Naive B cell (primary cell): Measurements from ENCODE around the gene PIK3R3. TPM values are rescaled to one million over a fixed set of nuclear protein-coding genes. Genes with fewer than 3 reads are reported as not detected.
"Not testable (repeated sequence)": the region's sequence is repeated elsewhere in the genome, so short reads cannot be mapped to it uniquely, and the experiment has no call there.

Experiments
- ATAC-seq, 2 donors: fragments of 150-1000 bp; cut with Tn5 transposase; 2 replicates each; pipeline ENCODE4 v1.10.0; 2021; ENCODE audit warnings: low read depth in 2 of 2, mild to moderate bottlenecking in 2 of 2, moderate library complexity in 2 of 2
- DNase-seq: peaks from one replicate; pipeline ENCODE4 v3.0.0; 2022
- H3K27ac Mint-ChIP-seq, 6 donors: one replicate each; pipeline ENCODE4 v1.8.0; 2020 to 2022; ENCODE audit warnings: mild to moderate bottlenecking in 6 of 6, mixed read lengths in 6 of 6, moderate library complexity in 5 of 6, inconsistent platforms in 2 of 6
- H3K27me3 Mint-ChIP-seq, 3 donors: one replicate each; pipeline ENCODE4 v1.8.0; 2021 to 2022; ENCODE audit warnings: mixed read lengths in 3 of 3, mild to moderate bottlenecking in 1 of 3
- H3K36me3 Mint-ChIP-seq, 2 donors: one replicate each; pipeline ENCODE4 v1.8.0; 2020 to 2022; ENCODE audit warnings: mixed read lengths in 2 of 2, inconsistent platforms in 1 of 2, mild to moderate bottlenecking in 1 of 2
- H3K4me1 Mint-ChIP-seq, 3 donors: one replicate each; pipeline ENCODE4 v1.8.0; 2020 to 2022; ENCODE audit warnings: mixed read lengths in 3 of 3, inconsistent platforms in 1 of 3, mild to moderate bottlenecking in 1 of 3, moderate library complexity in 1 of 3
- H3K4me3 Mint-ChIP-seq, 8 donors: one replicate each; pipeline ENCODE4 v1.8.0; 2020 to 2022; ENCODE audit warnings: mild to moderate bottlenecking in 8 of 8, mixed read lengths in 8 of 8, moderate library complexity in 8 of 8, inconsistent platforms in 2 of 8
- H3K9me3 Mint-ChIP-seq, 7 donors: one replicate each; pipeline ENCODE4 v1.8.0; 2020 to 2022; ENCODE audit warnings: mixed read lengths in 7 of 7, mild to moderate bottlenecking in 5 of 7, inconsistent platforms in 2 of 7, moderate library complexity in 1 of 7
- polyA plus RNA-seq, 6 donors: library from polyadenylated mRNA; unstranded; fragments of 300-500 nt; fragmentation: Illumina TruSeq; gene quantifications; one replicate each; pipeline ENCODE4 v1.2.3, GENCODE V29; 2021; ENCODE audit warnings: low read depth in 6 of 6

PIK3R3 gene
- polyA plus RNA-seq, 6 donors from 2014 or later = 0.11 to 0.31 (median 0.25) TPM; not detected in 3

- DNase-seq = no peak
- H3K36me3 Mint-ChIP-seq = no peaks in the 10 kb centered on the region
- ATAC-seq = no peak
- peaks cover 0 to 4% (median 0%) of the 10 kb centered on the region in 3 donors for H3K4me1 Mint-ChIP-seq
- H3K27ac Mint-ChIP-seq = no peak overlapping the region
- H3K4me3 Mint-ChIP-seq = peak overlapping the region in 1 of 8 donors; percentile 36
- H3K9me3 Mint-ChIP-seq = no peaks in the 10 kb centered on the region
- H3K27me3 Mint-ChIP-seq = peaks cover 0 to 7% (median 0%) of the 10 kb centered on the region in 3 donors
Observed at GRCh38 chr1:46113948-46114347, 18.5 kb downstream of the PIK3R3 start.

GRCh38 chr1:46112108-46112507 lies 20.3 kb downstream of the PIK3R3 start:
- DNase-seq = no peak
- no peaks in the 10 kb centered on the region for H3K36me3 Mint-ChIP-seq
- no peak overlapping the region for H3K4me3 Mint-ChIP-seq
- H3K27ac Mint-ChIP-seq = no peak overlapping the region
- H3K4me1 Mint-ChIP-seq = peaks cover 0 to 4% (median 0%) of the 10 kb centered on the region in 3 donors
- no peak for ATAC-seq
- H3K27me3 Mint-ChIP-seq = peaks cover 0 to 7% (median 0%) of the 10 kb centered on the region in 3 donors
- no peaks in the 10 kb centered on the region for H3K9me3 Mint-ChIP-seq

GRCh38 chr1:46110521-46110920 lies 21.9 kb downstream of the PIK3R3 start:
- no peak overlapping the region for H3K27ac Mint-ChIP-seq
- H3K4me3 Mint-ChIP-seq = no peak overlapping the region
- peaks cover 0 to 7% (median 0%) of the 10 kb centered on the region in 3 donors for H3K27me3 Mint-ChIP-seq
- no peaks in the 10 kb centered on the region for H3K9me3 Mint-ChIP-seq
- H3K36me3 Mint-ChIP-seq = no peaks in the 10 kb centered on the region
- peaks cover 0 to 4% (median 0%) of the 10 kb centered on the region in 3 donors for H3K4me1 Mint-ChIP-seq
- no peak for DNase-seq
- no peak for ATAC-seq

GRCh38 chr1:46102769-46103476 lies 29.5 kb downstream of the PIK3R3 start:
- Mint-ChIP-seq H3K9me3 (peaks cover 0 to 10% (median 3%) of the 10 kb centered on the region in 7 donors), H3K4me3 (no peak overlapping the region), H3K4me1 (no peaks in the 10 kb centered on the region), H3K36me3 (peaks cover 0 to 8% of the 10 kb centered on the region in 2 donors), H3K27ac (no peak overlapping the region), H3K27me3 (no peaks in the 10 kb centered on the region)
- DNase-seq (no peak), ATAC-seq (no peak)

- no peak overlapping the region for H3K27ac Mint-ChIP-seq
- peaks cover 0 to 16% (median 4%) of the 10 kb centered on the region in 7 donors for H3K9me3 Mint-ChIP-seq
- H3K27me3 Mint-ChIP-seq = no peaks in the 10 kb centered on the region
- H3K4me3 Mint-ChIP-seq = no peak overlapping the region
- ATAC-seq (no peak), DNase-seq (no peak)
- H3K36me3 Mint-ChIP-seq = peaks cover 0 to 8% of the 10 kb centered on the region in 2 donors
- H3K4me1 Mint-ChIP-seq = peaks cover 6 to 7% (median 6%) of the 10 kb centered on the region in 3 donors
Observed at GRCh38 chr1:46099215-46099614, 33.2 kb downstream of the PIK3R3 start.

GRCh38 chr1:46098027-46098712 lies 34.3 kb downstream of the PIK3R3 start:
- Mint-ChIP-seq H3K9me3 (peaks cover 0 to 16% (median 4%) of the 10 kb centered on the region in 7 donors), H3K27me3 (no peaks in the 10 kb centered on the region), H3K27ac (no peak overlapping the region), H3K36me3 (peaks cover 0 to 8% of the 10 kb centered on the region in 2 donors), H3K4me1 (peaks cover 6 to 7% (median 6%) of the 10 kb centered on the region in 3 donors), H3K4me3 (no peak overlapping the region)
- no peak for DNase-seq
- ATAC-seq = no peak

- H3K27ac Mint-ChIP-seq = peak overlapping the region in 1 of 6 donors; percentile 23
- ATAC-seq = no peak
- no peak overlapping the region for H3K4me3 Mint-ChIP-seq
Observed at GRCh38 chr1:46097149-46097472, 35.3 kb downstream of the PIK3R3 start.

GRCh38 chr1:46096269-46097148 lies 35.9 kb downstream of the PIK3R3 start:
- Mint-ChIP-seq H3K4me3 (no peak overlapping the region), H3K4me1 (peaks cover 6 to 7% (median 6%) of the 10 kb centered on the region in 3 donors), H3K27me3 (no peaks in the 10 kb centered on the region), H3K36me3 (peaks cover 0 to 8% of the 10 kb centered on the region in 2 donors), H3K9me3 (peaks cover 0 to 16% (median 4%) of the 10 kb centered on the region in 7 donors), H3K27ac (peak overlapping the region in 4 of 6 donors; percentile 7 to 88 (median 32))
- no peak for DNase-seq
- peak in 1 of 2 donors; percentile 45 for ATAC-seq

More at GRCh38 chr1:46097149-46097472, 35.3 kb downstream of the PIK3R3 start:
- Mint-ChIP-seq H3K27me3 (no peaks in the 10 kb centered on the region), H3K4me1 (peaks cover 6 to 7% (median 6%) of the 10 kb centered on the region in 3 donors), H3K36me3 (peaks cover 0 to 8% of the 10 kb centered on the region in 2 donors), H3K9me3 (peaks cover 0 to 16% (median 4%) of the 10 kb centered on the region in 7 donors)
- no peak for DNase-seq

GRCh38 chr1:46095110-46095509 lies 37.3 kb downstream of the PIK3R3 start:
- not testable (repeated sequence) for H3K27me3 Mint-ChIP-seq, H3K36me3 Mint-ChIP-seq, DNase-seq, H3K4me3 Mint-ChIP-seq, H3K4me1 Mint-ChIP-seq, ATAC-seq
- Mint-ChIP-seq H3K27ac (peak overlapping the region in 1 of 6 donors; percentile 73), H3K9me3 (peaks cover 0 to 16% (median 4%) of the 10 kb centered on the region in 7 donors)

- no peak for ATAC-seq
- DNase-seq = no peak
- H3K9me3 Mint-ChIP-seq = peaks cover 0 to 15% (median 4%) of the 10 kb centered on the region in 7 donors
- peaks cover 6 to 7% (median 6%) of the 10 kb centered on the region in 3 donors for H3K4me1 Mint-ChIP-seq
- no peaks in the 10 kb centered on the region for H3K27me3 Mint-ChIP-seq
- peaks cover 0 to 8% of the 10 kb centered on the region in 2 donors for H3K36me3 Mint-ChIP-seq
- H3K4me3 Mint-ChIP-seq = no peak overlapping the region
- no peak overlapping the region for H3K27ac Mint-ChIP-seq
Observed at GRCh38 chr1:46094471-46095005, 37.9 kb downstream of the PIK3R3 start.

GRCh38 chr1:46093832-46094231 lies 38.6 kb downstream of the PIK3R3 start:
- not testable (repeated sequence) for H3K4me3 Mint-ChIP-seq, H3K9me3 Mint-ChIP-seq, H3K27ac Mint-ChIP-seq, DNase-seq, ATAC-seq, H3K4me1 Mint-ChIP-seq, H3K27me3 Mint-ChIP-seq, H3K36me3 Mint-ChIP-seq

- H3K4me3 Mint-ChIP-seq = no peak overlapping the region
- no peak for DNase-seq
- H3K9me3 Mint-ChIP-seq = no peaks in the 10 kb centered on the region
- no peaks in the 10 kb centered on the region for H3K27me3 Mint-ChIP-seq
- no peaks in the 10 kb centered on the region for H3K4me1 Mint-ChIP-seq
- H3K27ac Mint-ChIP-seq = no peak overlapping the region
- no peaks in the 10 kb centered on the region for H3K36me3 Mint-ChIP-seq
- ATAC-seq = no peak
Observed at GRCh38 chr1:46087891-46088290, 44.5 kb downstream of the PIK3R3 start.

GRCh38 chr1:46086576-46086975 lies 45.9 kb downstream of the PIK3R3 start:
- Mint-ChIP-seq H3K4me3 (no peak overlapping the region), H3K36me3 (no peaks in the 10 kb centered on the region), H3K27me3 (no peaks in the 10 kb centered on the region), H3K27ac (no peak overlapping the region), H3K4me1 (no peaks in the 10 kb centered on the region), H3K9me3 (no peaks in the 10 kb centered on the region)
- ATAC-seq = no peak
- no peak for DNase-seq
